Measurements from ENCODE around the gene C12orf50. TPM values are rescaled to one million over a fixed set of nuclear protein-coding genes. Genes with fewer than 3 reads are reported as not detected.

Gene C12orf50
- total and polyA plus RNA-seq, 2 donors (not counting 1 experiment from before 2014, with no cell fraction given): 0.07 to 0.10 TPM

GRCh38 chr12:87975879-87976278 lies 53.3 kb downstream of the C12orf50 start:
- H3K4me1 ChIP-seq (ENCODE audit: control insufficient read depth in 2 of 2, insufficient read depth in 2 of 2, low read length in 2 of 2): no peaks in the 10 kb centered on the region
- no peak overlapping the region for H3K9ac ChIP-seq (ENCODE audit: low read length)
- H4K20me1 ChIP-seq (ENCODE audit: control insufficient read depth, insufficient read depth, low read length, poor library complexity, severe bottlenecking): no peaks in the 10 kb centered on the region
- ATAC-seq (ENCODE audit: low read depth) (no peak), DNase-seq (no peak)
- Mint-ChIP-seq H3K27ac (no peak overlapping the region), H3K4me1 (no peaks in the 10 kb centered on the region), H3K4me3 (no peak overlapping the region), H3K27me3 (peaks cover 11% of the 10 kb centered on the region), H3K9me3 (ENCODE audit: insufficient read depth) (no peaks in the 10 kb centered on the region)
- TF ChIP-seq CTCF (IDR thresholded peaks at IDR 0.05): no peak
- no peak for TF ChIP-seq EZH2 (IDR thresholded peaks at IDR 0.05; ENCODE audit: borderline replicate concordance, insufficient read depth, low read depth, low read length, poor library complexity, severe bottlenecking)
- WGBS (ENCODE audit: insufficient coverage): no CpG with 5 or more reads among the region's 3 CpGs
- intact Hi-C loops (cut with micrococcal nuclease): no loop called here
- POLR2A ChIA-PET: no interaction called here
- H3K79me2 ChIP-seq (ENCODE audit: control insufficient read depth, insufficient read depth, low read length): no peaks in the 10 kb centered on the region
- H2AFZ ChIP-seq (ENCODE audit: insufficient read depth, low read depth, low read length, poor library complexity, severe bottlenecking): no peak overlapping the region
- H3K9me3 ChIP-seq (ENCODE audit: control extremely low read depth in 1 of 3, control insufficient read depth in 2 of 3, insufficient read depth in 1 of 3, low read length in 2 of 3): no peaks in the 10 kb centered on the region
- CTCF ChIA-PET: no interaction called here
- no peak overlapping the region for H3K4me2 ChIP-seq (replicated peaks; ENCODE audit: low read depth, low read length, poor library complexity, severe bottlenecking)
- H3K4me3 ChIP-seq (ENCODE audit: control extremely low read depth in 1 of 5, extremely low read depth in 1 of 5, insufficient read depth in 1 of 5, low read depth in 2 of 5, low read length in 4 of 5): no peak overlapping the region
- H3K36me3 ChIP-seq (replicated peaks in 1 of 2; ENCODE audit: control extremely low read depth in 1 of 2, control insufficient read depth in 1 of 2, extremely low read depth in 1 of 2, insufficient read depth in 2 of 2, low read length in 1 of 2): no peaks in the 10 kb centered on the region
- H3K27ac ChIP-seq (ENCODE audit: low read length in 2 of 2): no peak overlapping the region
- H3K27me3 ChIP-seq (replicated peaks in 1 of 4; ENCODE audit: control extremely low read depth in 1 of 4, control insufficient read depth in 3 of 4, insufficient read depth in 4 of 4, low read length in 3 of 4): no peaks in the 10 kb centered on the region

- H3K36me3 ChIP-seq (replicated peaks in 1 of 2; ENCODE audit: control extremely low read depth in 1 of 2, control insufficient read depth in 1 of 2, extremely low read depth in 1 of 2, insufficient read depth in 2 of 2, low read length in 1 of 2): no peaks in the 10 kb centered on the region
- TF ChIP-seq EZH2 (IDR thresholded peaks at IDR 0.05; ENCODE audit: borderline replicate concordance, insufficient read depth, low read depth, low read length, poor library complexity, severe bottlenecking) (no peak), CTCF (IDR thresholded peaks at IDR 0.05) (no peak)
- no peak for DNase-seq
- intact Hi-C loops (cut with micrococcal nuclease): no loop called here
- Mint-ChIP-seq H3K27me3 (no peaks in the 10 kb centered on the region), H3K27ac (no peak overlapping the region), H3K9me3 (ENCODE audit: insufficient read depth) (no peaks in the 10 kb centered on the region), H3K4me1 (no peaks in the 10 kb centered on the region), H3K4me3 (no peak overlapping the region)
- no peak overlapping the region for H3K9ac ChIP-seq (ENCODE audit: low read length)
- no peak overlapping the region for H3K27ac ChIP-seq (ENCODE audit: low read length in 2 of 2)
- H4K20me1 ChIP-seq (ENCODE audit: control insufficient read depth, insufficient read depth, low read length, poor library complexity, severe bottlenecking): no peaks in the 10 kb centered on the region
- ChIA-PET POLR2A (no interaction called here), CTCF (no interaction called here)
- H3K9me3 ChIP-seq (ENCODE audit: control extremely low read depth in 1 of 3, control insufficient read depth in 2 of 3, insufficient read depth in 1 of 3, low read length in 2 of 3): no peaks in the 10 kb centered on the region
- H3K4me1 ChIP-seq (ENCODE audit: control insufficient read depth in 2 of 2, insufficient read depth in 2 of 2, low read length in 2 of 2): no peaks in the 10 kb centered on the region
- no peak overlapping the region for H3K4me3 ChIP-seq (ENCODE audit: control extremely low read depth in 1 of 5, extremely low read depth in 1 of 5, insufficient read depth in 1 of 5, low read depth in 2 of 5, low read length in 4 of 5)
- H3K27me3 ChIP-seq (replicated peaks in 1 of 4; ENCODE audit: control extremely low read depth in 1 of 4, control insufficient read depth in 3 of 4, insufficient read depth in 4 of 4, low read length in 3 of 4): no peaks in the 10 kb centered on the region
- no peaks in the 10 kb centered on the region for H3K79me2 ChIP-seq (ENCODE audit: control insufficient read depth, insufficient read depth, low read length)
- ATAC-seq (ENCODE audit: low read depth): no peak
- no peak overlapping the region for H2AFZ ChIP-seq (ENCODE audit: insufficient read depth, low read depth, low read length, poor library complexity, severe bottlenecking)
- no peak overlapping the region for H3K4me2 ChIP-seq (replicated peaks; ENCODE audit: low read depth, low read length, poor library complexity, severe bottlenecking)
Measured at GRCh38 chr12:87967871-87968270, 61.3 kb downstream of the C12orf50 start.

Measured in B cell (primary cell).